HepG2 (cell line): ENCODE data around the gene RHOV. TPM values are rescaled to one million over a fixed set of nuclear protein-coding genes. Genes with fewer than 3 reads are reported as not detected.

Source experiments
- ATF2 ChIP-seq: sonication (generic); formaldehyde crosslinking; IDR thresholded peaks from 2 replicates; pipeline ENCODE4 v1.4.0; 2020; ENCODE audit warnings: missing genetic modification reagents
- EP300 ChIP-seq, 3 experiments: sonication (generic) in 1 of 3; formaldehyde crosslinking in 1 of 3; IDR thresholded peaks; 2 replicates each; pipeline versions ENCODE4 v1.5.1 to v1.6.1; 2011 to 2020; ENCODE audit warnings: low read depth in 2 of 3, low read length in 2 of 3, borderline replicate concordance in 1 of 3, improper control_type of control experiment in 1 of 3, mild to moderate bottlenecking in 1 of 3, missing genetic modification reagents in 1 of 3, moderate library complexity in 1 of 3
- GFI1 ChIP-seq: sonication (generic); formaldehyde crosslinking; IDR thresholded peaks from 2 replicates; pipeline ENCODE4 v1.5.0; 2020; ENCODE audit warnings: missing genetic modification reagents, mild to moderate bottlenecking, borderline replicate concordance
- HOXA5 ChIP-seq: sonication (generic); formaldehyde crosslinking; IDR thresholded peaks from 2 replicates; pipeline ENCODE4 v1.4.0; 2020; ENCODE audit warnings: missing genetic modification reagents
- NR2F1 ChIP-seq, 2 experiments: fragments of 450-650 bp in 1 of 2; formaldehyde crosslinking in 1 of 2; IDR thresholded peaks; 2 replicates each; pipeline versions ENCODE4 v1.5.0 to v1.6.1; 2016 to 2020; ENCODE audit warnings: mild to moderate bottlenecking in 1 of 2, missing compliant biosample characterization in 1 of 2, missing genetic modification reagents in 1 of 2, moderate library complexity in 1 of 2
- PHF20 ChIP-seq: sonication (generic); formaldehyde crosslinking; IDR thresholded peaks from 2 replicates; pipeline ENCODE4 v1.5.0; 2020; ENCODE audit warnings: mild to moderate bottlenecking, missing genetic modification reagents
- STAG1 ChIP-seq: sonication (generic); formaldehyde crosslinking; IDR thresholded peaks from 2 replicates; pipeline ENCODE4 v1.4.0; 2020; ENCODE audit warnings: missing genetic modification reagents
- TAF1 ChIP-seq: sonication (generic); formaldehyde crosslinking; IDR thresholded peaks from 2 replicates; pipeline ENCODE4 v1.4.0; 2020; ENCODE audit warnings: missing genetic modification reagents
- ZNF543 ChIP-seq: sonication (generic); formaldehyde crosslinking; IDR thresholded peaks from 2 replicates; pipeline ENCODE4 v1.4.0; 2020; ENCODE audit warnings: mild to moderate bottlenecking, missing genetic modification reagents
- ZNF546 ChIP-seq: sonication (generic); formaldehyde crosslinking; conservative IDR thresholded peaks from 2 replicates; pipeline ENCODE4 v1.8.1; 2023; ENCODE audit warnings: mild to moderate bottlenecking, missing genetic modification reagents
- ZNF567 ChIP-seq: sonication (generic); formaldehyde crosslinking; IDR thresholded peaks from 2 replicates; pipeline ENCODE4 v1.8.1; 2023; ENCODE audit warnings: mild to moderate bottlenecking, missing genetic modification reagents, borderline replicate concordance
- ZNF773 ChIP-seq: sonication (generic); formaldehyde crosslinking; IDR thresholded peaks from 2 replicates; pipeline ENCODE4 v1.4.0; 2020; ENCODE audit warnings: missing genetic modification reagents, borderline replicate concordance
- polyA plus RNA-seq, 8 experiments: library from polyadenylated mRNA; depleted of rRNA in 3 of 8; stranded (reverse) in 7 of 8; unstranded in 1 of 8; fragments of >200 nt; fragmentation: Illumina TruSeq in 4 of 8; extraction: Trizol in 4 of 8; gene quantifications; 2 replicates each; pipeline versions ENCODE4 v1.2.1 to v1.2.3, GENCODE V29; 2011 to 2016; ENCODE audit warnings: low read depth in 4 of 8, missing spikeins in 1 of 8, mixed read lengths in 1 of 8; ENCODE audit not compliant: insufficient read depth in 1 of 8
- total RNA-seq, 5 experiments: library from RNA; depleted of rRNA; stranded (reverse); fragments of >200 nt; fragmentation: Illumina TruSeq; extraction: Trizol; gene quantifications; 2 replicates each; pipeline ENCODE4 v1.2.3, GENCODE V29; 2016; ENCODE audit warnings: low read depth in 1 of 5
- TF ChIP-seq, protein P1 (sequence below): sonication (generic); formaldehyde crosslinking; IDR thresholded peaks from 2 replicates; pipeline ENCODE4 v1.5.0; 2020; ENCODE audit warnings: mild to moderate bottlenecking, missing genetic modification reagents, borderline replicate concordance
- TF ChIP-seq, protein P2 (sequence below): IDR thresholded peaks from 2 replicates; pipeline ENCODE4 v1.6.1; 2016; ENCODE audit warnings: low read depth
- TF ChIP-seq, protein P3 (sequence below): sonication (generic); formaldehyde crosslinking; IDR thresholded peaks from 2 replicates; pipeline ENCODE4 v1.5.0; 2020; ENCODE audit warnings: missing genetic modification reagents
- TF ChIP-seq, protein P4 (sequence below): IDR thresholded peaks from 2 replicates; pipeline ENCODE4 v1.6.1; 2016; ENCODE audit warnings: mild to moderate bottlenecking

RHOV gene
- total and polyA plus RNA-seq, 2 of the 13 experiments (the other 11 are each of a cell fraction or from before 2014, with no cell fraction given): 0.17 to 0.18 TPM

DNA sequence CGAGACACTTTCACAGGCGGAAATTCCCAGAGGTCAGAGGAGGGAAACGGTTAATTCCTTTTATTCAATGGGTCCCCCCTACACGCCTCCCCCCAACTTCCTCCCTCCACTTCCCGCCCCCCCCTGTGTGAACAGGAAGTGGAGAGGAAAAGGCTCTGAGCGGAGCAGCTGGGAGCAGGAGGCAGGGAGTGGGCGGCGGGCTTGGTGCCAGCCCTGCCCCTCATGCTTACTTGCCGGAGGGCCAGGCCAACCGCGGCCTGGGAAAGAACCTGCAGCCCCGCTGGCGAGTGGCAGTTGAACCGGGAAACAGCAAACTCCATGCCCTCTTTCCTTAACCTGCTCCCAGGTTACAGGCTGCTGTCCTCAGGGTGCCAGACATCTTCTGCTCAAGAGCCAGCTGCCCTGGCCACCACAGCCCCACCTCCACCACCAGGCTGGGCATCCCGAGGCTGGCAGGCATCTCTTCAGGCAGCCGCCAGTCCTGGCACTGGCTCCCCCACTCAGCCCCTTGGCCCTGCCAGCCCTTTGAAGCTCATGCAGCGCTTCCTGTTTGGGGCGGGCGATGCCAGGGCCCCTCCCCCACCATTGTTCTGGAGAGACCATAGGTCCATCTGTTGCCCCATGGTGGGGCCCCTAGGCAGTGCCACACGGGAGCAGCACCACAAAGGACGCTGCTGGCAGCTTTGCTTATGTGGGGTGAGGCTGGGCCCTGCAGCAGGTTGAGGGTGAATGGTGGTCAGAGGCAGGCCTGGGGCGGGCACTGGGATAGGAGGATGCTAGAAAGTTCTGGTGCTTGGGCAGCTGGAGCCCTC is 33.2 kb upstream of the RHOV start (continued):
- TF ChIP-seq STAG1 (CRISPR knock-in tag): no peak
- TF ChIP-seq, protein P1, sequence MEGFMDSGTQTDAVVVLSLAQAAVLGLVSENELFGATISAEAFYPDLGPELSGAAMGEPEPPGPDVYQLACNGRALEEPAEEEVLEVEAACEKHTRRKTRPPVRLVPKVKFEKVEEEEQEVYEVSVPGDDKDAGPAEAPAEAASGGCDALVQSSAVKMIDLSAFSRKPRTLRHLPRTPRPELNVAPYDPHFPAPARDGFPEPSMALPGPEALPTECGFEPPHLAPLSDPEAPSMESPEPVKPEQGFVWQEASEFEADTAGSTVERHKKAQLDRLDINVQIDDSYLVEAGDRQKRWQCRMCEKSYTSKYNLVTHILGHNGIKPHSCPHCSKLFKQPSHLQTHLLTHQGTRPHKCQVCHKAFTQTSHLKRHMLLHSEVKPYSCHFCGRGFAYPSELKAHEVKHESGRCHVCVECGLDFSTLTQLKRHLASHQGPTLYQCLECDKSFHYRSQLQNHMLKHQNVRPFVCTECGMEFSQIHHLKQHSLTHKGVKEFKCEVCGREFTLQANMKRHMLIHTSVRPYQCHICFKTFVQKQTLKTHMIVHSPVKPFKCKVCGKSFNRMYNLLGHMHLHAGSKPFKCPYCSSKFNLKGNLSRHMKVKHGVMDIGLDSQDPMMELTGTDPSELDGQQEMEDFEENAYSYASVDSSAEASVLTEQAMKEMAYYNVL: no peak
- TF ChIP-seq EP300 (IDR thresholded peaks at IDR 0.05; ENCODE audit: low read depth in 2 of 2, low read length in 2 of 2): no peak
- no peak for TF ChIP-seq EP300 (CRISPR knock-in tag; IDR thresholded peaks at IDR 0.05; ENCODE audit: borderline replicate concordance)
- TF ChIP-seq ZNF773 (CRISPR knock-in tag): 0 out of 2 replicates have a peak, but pooled peaks have one; percentile 21
- TF ChIP-seq ZNF567 (CRISPR knock-in tag): no peak
- TF ChIP-seq, protein P2, sequence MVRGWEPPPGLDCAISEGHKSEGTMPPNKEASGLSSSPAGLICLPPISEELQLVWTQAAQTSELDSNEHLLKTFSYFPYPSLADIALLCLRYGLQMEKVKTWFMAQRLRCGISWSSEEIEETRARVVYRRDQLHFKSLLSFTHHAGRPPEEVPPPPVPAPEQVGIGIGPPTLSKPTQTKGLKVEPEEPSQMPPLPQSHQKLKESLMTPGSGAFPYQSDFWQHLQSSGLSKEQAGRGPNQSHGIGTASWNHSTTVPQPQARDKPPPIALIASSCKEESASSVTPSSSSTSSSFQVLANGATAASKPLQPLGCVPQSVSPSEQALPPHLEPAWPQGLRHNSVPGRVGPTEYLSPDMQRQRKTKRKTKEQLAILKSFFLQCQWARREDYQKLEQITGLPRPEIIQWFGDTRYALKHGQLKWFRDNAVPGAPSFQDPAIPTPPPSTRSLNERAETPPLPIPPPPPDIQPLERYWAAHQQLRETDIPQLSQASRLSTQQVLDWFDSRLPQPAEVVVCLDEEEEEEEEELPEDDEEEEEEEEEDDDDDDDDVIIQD: no peak
- no peak for TF ChIP-seq PHF20
- TF ChIP-seq NR2F1 (CRISPR knock-in tag; IDR thresholded peaks at IDR 0.05): no peak
- no peak for TF ChIP-seq ZNF543 (CRISPR knock-in tag)
- TF ChIP-seq, protein P3, sequence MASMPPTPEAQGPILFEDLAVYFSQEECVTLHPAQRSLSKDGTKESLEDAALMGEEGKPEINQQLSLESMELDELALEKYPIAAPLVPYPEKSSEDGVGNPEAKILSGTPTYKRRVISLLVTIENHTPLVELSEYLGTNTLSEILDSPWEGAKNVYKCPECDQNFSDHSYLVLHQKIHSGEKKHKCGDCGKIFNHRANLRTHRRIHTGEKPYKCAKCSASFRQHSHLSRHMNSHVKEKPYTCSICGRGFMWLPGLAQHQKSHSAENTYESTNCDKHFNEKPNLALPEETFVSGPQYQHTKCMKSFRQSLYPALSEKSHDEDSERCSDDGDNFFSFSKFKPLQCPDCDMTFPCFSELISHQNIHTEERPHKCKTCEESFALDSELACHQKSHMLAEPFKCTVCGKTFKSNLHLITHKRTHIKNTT (CRISPR knock-in tag): no peak
- TF ChIP-seq ZNF546 (CRISPR knock-in tag): no peak
- no peak for TF ChIP-seq ATF2 (CRISPR knock-in tag)
- TF ChIP-seq HOXA5 (CRISPR knock-in tag): no peak
- TF ChIP-seq, protein P4, sequence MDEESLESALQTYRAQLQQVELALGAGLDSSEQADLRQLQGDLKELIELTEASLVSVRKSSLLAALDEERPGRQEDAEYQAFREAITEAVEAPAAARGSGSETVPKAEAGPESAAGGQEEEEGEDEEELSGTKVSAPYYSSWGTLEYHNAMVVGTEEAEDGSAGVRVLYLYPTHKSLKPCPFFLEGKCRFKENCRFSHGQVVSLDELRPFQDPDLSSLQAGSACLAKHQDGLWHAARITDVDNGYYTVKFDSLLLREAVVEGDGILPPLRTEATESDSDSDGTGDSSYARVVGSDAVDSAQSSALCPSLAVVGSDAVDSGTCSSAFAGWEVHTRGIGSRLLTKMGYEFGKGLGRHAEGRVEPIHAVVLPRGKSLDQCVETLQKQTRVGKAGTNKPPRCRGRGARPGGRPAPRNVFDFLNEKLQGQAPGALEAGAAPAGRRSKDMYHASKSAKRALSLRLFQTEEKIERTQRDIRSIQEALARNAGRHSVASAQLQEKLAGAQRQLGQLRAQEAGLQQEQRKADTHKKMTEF (CRISPR knock-in tag): 0 out of 2 replicates have a peak, but pooled peaks have one; percentile 1
- no peak; the same call in 1 of the 2 replicates for TF ChIP-seq GFI1 (CRISPR knock-in tag)
- TF ChIP-seq TAF1 (CRISPR knock-in tag): peak; percentile 17; the same call in 1 of the 2 replicates
